ENCODE measurements around the gene HYAL3. TPM values are rescaled to one million over a fixed set of nuclear protein-coding genes. Genes with fewer than 3 reads are reported as not detected.

Gene HYAL3
- total and polyA plus RNA-seq, 2 of the 13 experiments (the other 11 are each of a cell fraction or from before 2014, with no cell fraction given), result 5.5 to 10.4 TPM

- TF ChIP-seq DZIP1 (CRISPR knock-in tag; IDR thresholded peaks at IDR 0.05) (no peak), ZBTB39 (CRISPR knock-in tag; IDR thresholded peaks at IDR 0.05) (no peak), ZNF362 (CRISPR knock-in tag; IDR thresholded peaks at IDR 0.05; ENCODE audit: borderline replicate concordance) (peak; percentile 53; the same call in 1 of the 2 replicates), FOXK2 (IDR thresholded peaks at IDR 0.05) (peak; percentile 99), ZFP91 (CRISPR knock-in tag; IDR thresholded peaks at IDR 0.05; ENCODE audit: borderline replicate concordance) (peak; percentile 99), RCOR2 (CRISPR knock-in tag; IDR thresholded peaks at IDR 0.05) (no peak), KAT7 (CRISPR knock-in tag; IDR thresholded peaks at IDR 0.05; ENCODE audit: borderline replicate concordance) (peak; percentile 58; the same call in 1 of the 2 replicates), CHD2 (IDR thresholded peaks at IDR 0.05; ENCODE audit: low read depth, low read length) (no peak), BHLHE40 (IDR thresholded peaks at IDR 0.05; ENCODE audit: low read length) (peak; percentile 95), ZNF512B (CRISPR knock-in tag; IDR thresholded peaks at IDR 0.05; ENCODE audit: borderline replicate concordance) (no peak), TRIM24 (CRISPR knock-in tag; IDR thresholded peaks at IDR 0.05) (no peak)
Measured at GRCh38 chr3:50321336-50322114, 22.3 kb upstream of the HYAL3 start (continued).
